NB4 (cell line): ENCODE data around the gene FOXRED2.

Source experiments
- DNase-seq: peaks from one replicate; pipeline ENCODE4 v3.0.0; 2010; ENCODE audit warnings: low read depth
- H3K4me3 ChIP-seq: one replicate; pipeline ENCODE4 v1.5.1; 2011; ENCODE audit warnings: mild to moderate bottlenecking, low read depth, low read length, moderate library complexity
- MYC ChIP-seq: IDR thresholded peaks from 2 replicates; pipeline ENCODE4 v1.6.1; 2011; ENCODE audit warnings: low read depth, low read length
- POLR2A ChIP-seq: IDR thresholded peaks from 2 replicates; pipeline ENCODE4 v1.6.1; 2011; ENCODE audit warnings: mild to moderate bottlenecking; ENCODE audit not compliant: insufficient read length; ENCODE audit errors: extremely low read depth
- TF ChIP-seq, protein P1 (sequence below): IDR thresholded peaks from one replicate; pipeline ENCODE4 v1.5.1; 2012; ENCODE audit warnings: low read depth, low read length
- TF ChIP-seq, protein P2 (sequence below): IDR thresholded peaks from 2 replicates; pipeline ENCODE4 v1.6.1; 2011; ENCODE audit warnings: low read depth, low read length

FOXRED2 gene

DNA sequence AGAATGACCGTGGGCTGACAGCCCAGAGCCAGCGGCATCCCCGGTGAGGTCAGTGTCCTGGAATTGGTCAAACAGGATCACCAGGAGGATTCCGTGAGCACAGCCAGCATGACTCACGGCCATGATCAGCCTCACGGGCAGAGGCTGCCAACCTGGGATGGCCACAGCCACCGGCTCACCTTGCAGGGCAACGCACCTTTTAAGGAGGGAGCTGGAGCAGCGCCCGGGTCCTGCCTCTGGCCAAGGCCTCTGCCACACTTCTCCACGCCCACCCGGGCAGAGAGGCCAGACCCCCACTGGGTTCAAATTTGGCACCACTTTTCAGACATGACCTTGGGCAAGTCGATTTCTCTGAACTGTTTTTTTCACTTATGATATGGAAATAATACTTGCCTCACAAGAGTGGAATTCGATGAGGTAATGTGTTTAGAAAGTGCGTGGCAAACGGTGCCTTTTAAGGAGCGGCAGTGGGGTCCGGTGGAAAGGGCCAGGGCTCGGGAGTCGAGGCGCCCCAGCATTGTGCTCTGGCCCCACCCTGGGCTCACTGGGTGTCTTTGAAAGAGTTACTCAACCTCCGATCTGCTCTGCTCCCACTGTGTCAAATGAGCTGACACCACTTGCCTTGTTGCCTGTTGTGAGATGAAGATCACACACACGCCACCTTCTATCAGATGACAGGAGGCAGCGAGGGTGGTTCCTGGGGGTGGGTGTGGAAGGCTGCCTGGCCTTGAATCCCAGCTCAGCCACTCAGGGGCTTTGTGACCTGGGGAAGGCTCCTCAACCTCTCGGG is 41.4 kb downstream of the FOXRED2 start:
- TF ChIP-seq, protein P1, sequence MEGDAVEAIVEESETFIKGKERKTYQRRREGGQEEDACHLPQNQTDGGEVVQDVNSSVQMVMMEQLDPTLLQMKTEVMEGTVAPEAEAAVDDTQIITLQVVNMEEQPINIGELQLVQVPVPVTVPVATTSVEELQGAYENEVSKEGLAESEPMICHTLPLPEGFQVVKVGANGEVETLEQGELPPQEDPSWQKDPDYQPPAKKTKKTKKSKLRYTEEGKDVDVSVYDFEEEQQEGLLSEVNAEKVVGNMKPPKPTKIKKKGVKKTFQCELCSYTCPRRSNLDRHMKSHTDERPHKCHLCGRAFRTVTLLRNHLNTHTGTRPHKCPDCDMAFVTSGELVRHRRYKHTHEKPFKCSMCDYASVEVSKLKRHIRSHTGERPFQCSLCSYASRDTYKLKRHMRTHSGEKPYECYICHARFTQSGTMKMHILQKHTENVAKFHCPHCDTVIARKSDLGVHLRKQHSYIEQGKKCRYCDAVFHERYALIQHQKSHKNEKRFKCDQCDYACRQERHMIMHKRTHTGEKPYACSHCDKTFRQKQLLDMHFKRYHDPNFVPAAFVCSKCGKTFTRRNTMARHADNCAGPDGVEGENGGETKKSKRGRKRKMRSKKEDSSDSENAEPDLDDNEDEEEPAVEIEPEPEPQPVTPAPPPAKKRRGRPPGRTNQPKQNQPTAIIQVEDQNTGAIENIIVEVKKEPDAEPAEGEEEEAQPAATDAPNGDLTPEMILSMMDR = no peak
- TF ChIP-seq, protein P2, sequence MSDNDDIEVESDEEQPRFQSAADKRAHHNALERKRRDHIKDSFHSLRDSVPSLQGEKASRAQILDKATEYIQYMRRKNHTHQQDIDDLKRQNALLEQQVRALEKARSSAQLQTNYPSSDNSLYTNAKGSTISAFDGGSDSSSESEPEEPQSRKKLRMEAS = no peak
- TF ChIP-seq POLR2A = no peak
- no peak for TF ChIP-seq MYC
- peak; percentile 42 for DNase-seq
- H3K4me3 ChIP-seq = no peak overlapping the region

DNA sequence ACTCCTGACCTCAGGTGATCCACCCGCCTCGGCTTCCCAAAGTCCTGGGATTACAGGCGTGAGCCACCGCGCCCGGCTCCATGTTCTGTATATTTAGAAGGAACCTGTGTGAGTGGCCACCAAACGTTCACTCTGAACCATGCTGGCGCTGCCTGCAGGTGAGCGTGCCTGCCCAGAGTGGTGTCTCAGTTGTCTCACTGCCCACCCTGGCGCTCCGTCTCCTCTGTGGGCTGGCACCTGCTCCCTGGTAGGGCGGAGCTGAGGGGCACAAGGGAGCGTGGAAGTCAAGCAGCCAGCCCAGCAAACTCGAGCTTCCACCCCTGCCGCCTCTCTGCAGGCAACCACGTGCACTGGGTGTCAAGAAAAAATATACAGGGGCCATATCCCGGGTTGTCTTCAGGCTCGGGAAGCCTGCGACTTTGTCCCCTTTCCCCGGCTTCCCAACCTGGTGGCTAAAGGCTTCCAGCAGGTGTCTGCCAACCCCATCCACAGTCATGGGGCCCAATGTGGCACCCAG is 42.1 kb downstream of the FOXRED2 start:
- H3K4me3 ChIP-seq = no peak overlapping the region
- TF ChIP-seq, protein P1 = no peak
- TF ChIP-seq MYC (no peak), POLR2A (no peak)
- TF ChIP-seq, protein P2 = no peak
- DNase-seq = no peak

DNA sequence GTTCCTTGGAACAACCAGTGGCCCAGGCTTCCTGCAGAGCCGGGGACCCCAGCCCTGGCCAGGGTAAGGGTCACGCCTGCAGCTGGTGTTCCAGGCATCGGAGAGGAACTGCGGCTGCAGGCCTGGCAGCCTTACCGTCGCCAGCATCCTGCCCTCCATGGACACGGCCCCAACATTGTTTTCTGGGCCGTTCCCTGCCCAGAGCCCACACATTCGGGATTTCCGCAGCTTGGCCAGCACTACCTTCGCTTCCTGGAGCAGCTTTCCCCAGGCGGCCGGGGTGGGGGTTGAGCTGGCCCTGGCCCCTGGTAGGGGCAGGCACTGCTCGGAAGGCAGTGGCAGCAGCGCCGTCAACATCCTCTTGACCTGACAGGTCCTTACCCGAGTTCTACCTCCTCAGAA is 43.1 kb downstream of the FOXRED2 start:
- TF ChIP-seq POLR2A = no peak
- TF ChIP-seq, protein P1 = no peak
- TF ChIP-seq, protein P2 = no peak
- no peak for TF ChIP-seq MYC
- DNase-seq = no peak
- no peak overlapping the region for H3K4me3 ChIP-seq

DNA sequence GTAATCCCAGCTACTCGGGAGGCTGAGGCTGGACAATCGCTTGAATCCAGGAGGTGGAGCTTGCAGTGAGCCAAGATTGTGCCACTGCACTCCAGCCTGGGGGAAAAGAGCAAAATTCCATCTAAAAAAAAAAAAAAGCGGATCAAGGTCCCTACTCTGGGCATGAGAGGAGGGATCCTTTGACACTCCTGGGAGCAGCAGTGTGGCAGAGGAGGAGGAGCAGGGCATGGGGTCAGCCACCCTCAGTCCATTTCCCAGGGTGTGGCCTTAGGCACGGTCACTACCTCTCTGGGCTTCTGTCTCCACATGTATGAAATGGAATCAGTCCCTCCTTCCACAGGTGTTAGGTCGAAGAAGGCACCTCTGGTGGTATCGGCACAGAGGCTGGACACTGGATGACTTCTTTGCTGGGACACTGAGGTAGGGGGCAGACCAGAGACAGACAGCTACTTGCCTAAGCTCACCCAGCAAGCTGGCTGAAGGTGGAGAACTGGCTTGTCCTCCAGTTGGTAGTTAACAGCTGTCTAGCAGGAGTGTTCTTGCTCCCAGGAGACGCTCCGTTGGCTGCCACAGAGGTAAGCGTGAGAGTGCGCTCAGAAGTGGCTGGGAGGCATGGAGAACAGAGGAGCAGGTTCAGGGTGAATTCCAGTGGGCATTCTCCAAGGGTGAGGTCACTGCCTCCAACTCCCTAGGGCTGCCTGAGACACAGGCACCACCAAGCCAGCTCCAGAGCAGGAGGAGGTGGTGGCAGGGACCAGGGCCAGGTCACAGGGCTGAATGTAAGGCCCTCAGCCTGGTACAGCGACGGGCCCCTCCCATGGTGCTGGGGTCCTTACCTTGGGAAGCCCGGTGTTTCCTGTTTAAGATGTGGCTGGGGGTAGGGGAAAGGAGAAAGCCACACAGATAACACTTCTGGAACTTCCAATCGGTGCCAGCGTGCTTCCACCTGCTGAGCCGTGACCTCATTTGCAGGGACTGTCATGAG is 44.9 kb downstream of the FOXRED2 start:
- no peak for DNase-seq
- no peak overlapping the region for H3K4me3 ChIP-seq
- TF ChIP-seq, protein P1 = no peak
- TF ChIP-seq POLR2A (no peak), MYC (no peak)
- TF ChIP-seq, protein P2 = no peak

DNA sequence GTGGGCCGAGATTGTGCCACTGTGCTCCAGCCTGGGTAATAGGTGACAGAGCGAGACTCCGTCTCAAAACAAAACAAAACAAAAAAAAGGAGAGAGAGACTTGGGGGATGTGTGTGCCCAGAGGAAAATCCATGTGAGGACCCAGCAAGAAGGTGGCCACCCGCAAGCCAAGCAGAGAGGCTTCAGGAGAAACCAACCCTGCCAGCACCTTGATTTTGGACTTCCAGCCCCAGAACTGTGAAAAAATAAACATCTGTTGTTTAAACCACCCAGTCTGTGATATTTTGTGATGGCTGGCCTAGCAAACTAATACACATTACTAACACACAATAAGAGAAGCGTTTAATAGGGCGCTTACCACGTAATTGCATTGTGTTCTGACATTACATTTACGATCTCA is 46.6 kb downstream of the FOXRED2 start:
- DNase-seq = no peak
- TF ChIP-seq POLR2A = no peak
- TF ChIP-seq, protein P2 = no peak
- TF ChIP-seq MYC = no peak
- TF ChIP-seq, protein P1 = no peak

More for the DNA sequence above, 46.6 kb downstream of the FOXRED2 start:
- H3K4me3 ChIP-seq = no peak overlapping the region
